ENCODE results near the gene TLK2. TPM values are rescaled to one million over a fixed set of nuclear protein-coding genes. Genes with fewer than 3 reads are reported as not detected.

The TLK2 gene
- total RNA-seq, 1 donor from 2014 or later = 52.4 TPM

DNA sequence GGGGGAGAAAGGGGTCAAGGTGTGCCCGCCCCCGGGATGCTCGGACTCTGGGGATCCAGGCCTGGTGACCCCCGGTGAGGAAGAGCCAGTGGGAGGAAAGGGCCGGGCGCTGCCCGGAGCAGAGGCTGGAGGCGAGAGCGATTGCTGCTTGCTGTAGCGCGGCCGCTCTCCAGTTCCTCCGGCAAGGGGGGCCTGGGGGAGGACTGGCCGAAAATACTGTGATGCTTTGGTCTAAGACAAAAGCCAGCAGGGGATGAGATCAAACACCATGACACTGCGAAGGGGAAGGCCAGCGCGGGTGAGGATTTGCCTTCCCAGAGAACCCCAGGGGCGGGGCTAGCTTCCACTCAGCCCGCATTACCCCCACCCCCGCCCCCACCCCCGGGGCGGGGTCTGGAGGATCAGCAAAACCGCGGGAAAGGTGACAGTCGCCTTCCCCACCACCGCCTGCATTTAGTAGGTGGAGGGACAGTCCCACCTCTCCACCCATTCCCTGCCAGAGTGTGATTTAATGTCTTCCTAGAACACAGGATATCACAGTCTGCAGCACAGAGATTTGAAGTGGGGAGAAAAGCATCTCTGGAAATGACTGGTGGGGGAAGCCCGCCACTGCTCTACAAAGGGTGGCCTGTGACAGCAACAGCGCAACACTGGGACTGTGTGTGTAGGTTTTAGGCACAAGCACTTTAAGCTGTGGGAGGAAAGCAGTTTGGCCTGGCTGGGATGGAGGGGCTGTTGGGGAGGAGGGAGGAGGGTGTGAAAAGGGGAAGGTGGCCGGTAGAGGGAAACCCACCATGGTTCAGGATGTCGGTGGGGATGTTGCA lies 174.6 kb downstream of the TLK2 start:
- no peak for DNase-seq (ENCODE audit: low read depth, low spot score)

DNA sequence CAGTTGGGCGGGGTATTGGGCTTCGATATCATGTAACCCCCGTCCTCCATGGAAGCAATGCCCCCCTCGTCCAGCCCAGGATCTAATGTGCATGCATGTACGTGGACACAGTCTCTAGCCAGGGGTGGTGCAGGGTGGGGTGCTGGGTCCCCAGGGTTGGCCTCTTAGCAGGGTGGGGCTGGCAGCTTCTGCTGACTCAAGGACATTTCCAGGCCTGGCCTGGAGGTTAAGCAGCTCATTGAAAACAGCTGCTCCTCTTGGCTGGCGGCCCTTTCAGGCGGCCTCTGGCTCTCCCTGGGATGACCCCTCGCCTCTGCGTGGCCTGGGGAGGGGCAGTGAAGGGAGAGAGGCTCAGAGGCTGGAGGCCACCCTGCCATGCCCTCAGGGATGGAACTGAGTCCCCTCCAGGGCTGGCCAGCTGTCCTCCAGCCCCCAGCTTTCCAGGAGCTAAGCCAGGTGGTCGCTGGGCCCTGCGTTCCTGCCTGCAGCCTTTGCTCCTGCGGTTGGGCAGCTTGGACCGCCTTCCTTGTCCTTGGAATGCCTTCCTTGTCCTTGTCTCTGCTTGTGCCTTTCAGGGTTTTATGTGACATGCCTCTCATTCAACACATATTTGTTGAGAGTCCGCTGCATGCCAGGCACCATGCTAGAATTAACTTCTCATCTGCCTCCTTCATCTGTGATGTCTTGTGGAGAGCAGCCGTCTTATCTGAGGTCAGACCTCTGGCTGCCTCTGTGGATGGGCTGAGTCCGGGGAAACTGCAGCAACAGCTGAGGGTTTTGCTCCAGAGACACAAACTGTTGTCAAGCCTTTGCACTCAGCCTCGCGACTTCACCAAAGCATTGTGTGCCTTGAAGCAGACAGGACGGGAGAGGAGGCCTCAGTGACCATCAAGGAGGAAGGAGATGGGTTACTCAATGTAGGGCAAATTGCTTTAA lies 175.5 kb downstream of the TLK2 start:
- DNase-seq (ENCODE audit: low read depth, low spot score) = no peak

DNA sequence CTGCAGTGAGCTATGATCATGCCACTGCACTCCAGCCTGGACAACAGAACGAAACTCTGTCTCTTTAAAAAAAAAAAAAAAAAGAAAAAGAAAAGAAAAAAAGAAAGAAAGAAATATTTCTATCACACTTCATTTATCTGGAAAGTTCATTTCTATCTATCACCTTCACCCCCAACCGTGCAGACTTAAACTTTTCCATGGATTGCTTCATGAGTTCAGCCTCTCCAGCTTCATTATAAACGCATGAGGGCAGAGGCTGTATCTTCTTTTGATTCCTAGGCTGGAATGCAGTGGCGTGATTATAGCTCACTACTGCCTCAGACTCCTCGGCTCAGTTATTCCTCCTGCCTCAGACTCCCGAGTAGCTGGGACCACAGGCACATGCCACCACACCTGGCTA lies 177.0 kb downstream of the TLK2 start:
- no peak for DNase-seq (ENCODE audit: low read depth, low spot score)

DNA sequence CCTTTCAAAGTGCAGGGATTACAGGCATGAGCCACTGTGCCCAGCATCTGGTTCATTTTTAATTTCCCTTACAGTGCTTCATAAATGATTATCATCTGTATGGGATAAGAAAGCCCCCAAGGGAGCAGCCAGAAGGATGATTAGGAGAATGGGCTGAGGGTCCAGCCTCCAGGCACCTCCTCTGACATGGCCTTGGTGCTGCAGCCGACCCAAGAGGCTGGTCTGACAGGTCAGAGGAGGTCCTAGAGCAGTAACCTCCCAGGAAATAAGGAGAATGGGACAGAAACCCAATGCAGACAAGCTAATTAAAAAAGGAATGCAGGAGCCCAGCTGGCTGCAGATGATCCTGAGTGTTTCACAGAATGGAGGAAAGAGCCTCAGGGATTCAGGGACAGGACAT lies 177.8 kb downstream of the TLK2 start:
- no peak for DNase-seq (ENCODE audit: low read depth, low spot score)

DNA sequence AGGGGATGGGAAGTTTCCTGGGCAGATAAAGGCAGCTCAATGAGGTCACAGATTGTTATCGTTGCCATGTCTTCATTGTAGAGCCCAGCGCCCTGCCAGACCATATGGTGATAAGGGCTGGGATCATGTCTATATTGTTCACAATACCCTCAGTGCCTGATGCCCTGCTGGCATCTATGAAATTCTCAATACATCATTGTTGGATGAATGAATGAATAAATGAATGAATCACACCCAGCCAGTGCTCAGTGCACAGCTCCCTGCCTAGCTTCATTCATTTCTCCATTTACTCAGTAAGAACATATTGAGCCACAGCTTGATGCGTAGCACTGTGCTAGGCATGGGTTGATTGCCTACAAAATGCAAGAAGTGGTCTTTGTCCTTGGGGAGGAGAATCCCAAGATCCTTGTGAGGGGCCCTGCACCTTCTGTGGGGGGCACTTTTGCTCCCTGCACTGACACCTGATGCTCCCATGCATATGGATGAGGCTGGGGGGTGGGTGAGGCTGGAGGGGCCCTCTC lies 178.6 kb downstream of the TLK2 start:
- DNase-seq (ENCODE audit: low read depth, low spot score) = no peak

DNA sequence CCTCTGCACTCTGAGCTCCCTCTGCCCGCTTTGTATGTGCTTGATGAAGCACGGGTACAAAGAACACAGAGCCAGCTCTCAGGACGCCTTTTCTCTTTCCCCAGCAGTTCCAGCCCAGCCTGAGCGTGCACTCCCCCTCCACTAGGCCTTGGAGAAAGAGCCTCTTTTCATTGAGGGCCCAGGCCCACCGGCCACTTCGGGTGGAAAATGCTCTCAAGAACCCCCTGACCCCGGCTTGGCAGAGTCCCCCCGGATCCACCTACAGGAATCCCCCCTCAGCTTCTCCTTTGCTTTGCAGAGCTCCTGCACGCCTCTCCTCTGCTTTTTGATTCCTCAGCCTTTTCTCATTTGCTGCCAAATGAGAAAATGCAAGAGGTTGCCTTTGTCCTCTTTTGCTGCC lies 179.1 kb downstream of the TLK2 start:
- DNase-seq (ENCODE audit: low read depth, low spot score) = no peak

DNA sequence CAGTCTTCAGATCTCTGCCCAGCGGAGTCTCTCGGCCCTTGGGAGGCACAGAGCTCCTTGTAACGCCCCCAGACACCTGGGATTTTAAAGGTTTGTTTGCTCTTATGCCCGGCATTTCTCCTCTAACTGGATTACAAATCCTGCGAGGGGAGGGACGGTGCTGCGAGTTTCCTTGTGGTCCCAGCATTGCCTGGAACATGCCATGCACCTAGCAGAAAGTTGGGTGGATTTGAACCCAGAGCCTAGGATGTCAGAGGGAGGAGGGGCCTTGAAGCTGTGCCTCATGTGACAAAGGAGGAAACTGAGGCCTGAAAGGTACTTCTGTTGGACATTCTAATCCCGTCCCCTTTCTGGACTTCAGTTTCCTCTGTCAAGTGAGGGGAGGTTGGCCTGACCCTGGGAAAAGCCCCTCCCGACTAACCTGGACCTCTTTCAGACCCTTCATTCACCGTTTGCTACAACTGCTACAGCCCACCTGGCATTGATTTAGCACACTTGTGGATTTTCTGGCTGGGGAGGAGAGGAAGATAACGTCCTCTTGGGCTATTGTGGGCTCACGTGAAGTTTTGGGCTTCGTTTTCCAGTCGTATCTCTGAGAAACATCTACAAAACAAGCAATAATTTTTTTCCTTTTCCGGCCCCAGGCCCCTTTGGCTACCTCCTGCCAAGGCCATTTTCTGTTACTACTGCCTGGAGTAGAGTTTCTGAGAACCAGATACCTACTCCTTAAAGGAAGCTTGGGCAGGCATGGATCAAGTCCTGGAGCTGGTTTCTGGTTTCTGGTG lies 179.7 kb downstream of the TLK2 start:
- no peak for DNase-seq (ENCODE audit: low read depth, low spot score)

DNA sequence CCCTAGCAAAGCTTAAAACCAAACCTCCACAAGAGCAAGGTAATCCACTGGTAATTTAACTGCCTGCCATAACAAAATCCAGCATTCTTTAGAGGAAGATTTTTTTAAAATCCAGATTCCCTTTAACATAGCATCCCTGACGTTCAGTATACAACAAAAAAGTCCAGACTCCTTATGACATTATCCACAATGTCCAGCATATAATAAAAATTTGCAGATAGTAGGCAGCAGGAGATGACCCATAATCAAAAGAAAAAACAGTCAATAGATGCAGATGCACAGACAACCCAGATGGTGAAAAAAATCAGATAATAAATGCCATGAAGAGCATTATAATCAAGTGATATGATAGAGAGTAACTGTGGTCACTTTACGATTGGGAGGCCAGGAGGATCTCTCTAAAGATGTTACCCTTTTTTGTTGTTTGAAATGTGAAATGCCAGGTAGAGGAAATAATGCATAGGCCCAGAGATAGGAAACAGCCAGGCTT lies 182.0 kb downstream of the TLK2 start:
- DNase-seq (ENCODE audit: low read depth, low spot score) = no peak

DNA sequence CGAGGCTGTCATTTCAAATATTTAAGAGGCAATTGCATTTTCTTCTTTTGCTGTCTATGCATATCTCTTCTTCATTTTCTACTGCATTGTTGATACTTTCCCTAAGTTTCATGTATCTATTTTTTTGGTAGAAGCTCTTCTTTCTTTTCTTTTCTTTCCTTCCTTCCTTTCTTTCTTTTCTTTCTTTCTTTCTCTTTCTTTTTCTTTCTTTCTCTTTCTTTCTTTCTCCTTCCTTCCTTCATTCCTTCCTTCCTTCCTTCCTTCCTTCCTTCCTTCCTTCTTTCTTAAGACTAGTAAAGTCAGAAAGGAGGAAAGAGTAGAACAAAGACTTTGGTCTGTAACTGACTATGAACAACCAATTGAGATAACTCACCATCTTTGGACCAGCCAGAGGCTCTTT lies 182.7 kb downstream of the TLK2 start:
- no peak for DNase-seq (ENCODE audit: low read depth, low spot score)

DNA sequence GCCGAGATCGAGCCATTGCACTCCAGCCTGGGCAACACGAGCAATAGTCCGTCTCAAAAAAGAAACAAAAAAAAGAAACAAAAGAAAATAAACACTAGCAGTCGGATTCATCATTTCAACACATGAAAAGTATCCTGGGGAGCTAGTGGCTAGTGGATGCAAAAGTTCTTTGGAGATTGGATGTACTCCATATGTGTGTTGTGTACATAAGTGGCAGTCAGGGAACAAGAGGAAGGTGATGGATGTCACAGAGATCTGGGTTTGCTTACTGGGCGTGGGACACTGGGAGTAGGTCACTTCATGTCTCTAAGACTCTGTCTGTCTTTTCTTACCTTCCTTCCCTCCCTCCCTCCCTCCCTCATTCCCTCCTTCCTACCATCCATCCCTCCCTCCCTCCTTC lies 184.2 kb downstream of the TLK2 start:
- DNase-seq (ENCODE audit: low read depth, low spot score) = no peak

Other genes with a start within 250 kb of the TLK2 start
- not detected in 2 replicates for gene EFCAB3, start 98.3 kb upstream of the TLK2 start, total RNA-seq
- 23.2 and 26.8 TPM in 2 replicates for gene METTL2A, start 54.9 kb upstream of the TLK2 start, total RNA-seq
- 57.1 and 72.3 TPM in 2 replicates for gene MRC2, start 148.8 kb downstream of the TLK2 start, total RNA-seq